GM19099 (cell line): ENCODE results near the gene OBSL1.
A peak's percentile ranks its signal among the peaks of the same experiment; 100 is the strongest.

Source experiments
- POLR2A ChIP-seq: IDR thresholded peaks from 3 replicates; pipeline ENCODE4 v1.6.1; 2011; ENCODE audit warnings: low read depth; ENCODE audit not compliant: insufficient read length; ENCODE audit errors: extremely low read depth

The OBSL1 gene

DNA sequence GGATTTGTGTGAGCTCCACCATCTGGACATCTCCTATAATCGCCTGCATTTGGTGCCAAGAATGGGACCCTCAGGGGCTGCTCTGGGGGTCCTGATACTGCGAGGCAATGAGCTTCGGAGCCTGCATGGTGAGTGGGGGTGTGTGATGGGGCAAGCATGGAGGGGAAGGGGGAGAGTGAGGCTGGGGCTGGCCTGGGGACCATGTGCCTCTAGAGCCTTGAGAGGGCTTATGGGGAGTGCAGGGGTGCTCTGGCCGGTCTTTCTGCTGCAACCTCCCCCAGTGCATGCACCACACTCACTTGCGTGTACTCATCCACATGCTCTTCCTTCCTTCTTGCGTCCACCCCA, 34.2 kb upstream of the OBSL1 start:
- no peak for TF ChIP-seq POLR2A

DNA sequence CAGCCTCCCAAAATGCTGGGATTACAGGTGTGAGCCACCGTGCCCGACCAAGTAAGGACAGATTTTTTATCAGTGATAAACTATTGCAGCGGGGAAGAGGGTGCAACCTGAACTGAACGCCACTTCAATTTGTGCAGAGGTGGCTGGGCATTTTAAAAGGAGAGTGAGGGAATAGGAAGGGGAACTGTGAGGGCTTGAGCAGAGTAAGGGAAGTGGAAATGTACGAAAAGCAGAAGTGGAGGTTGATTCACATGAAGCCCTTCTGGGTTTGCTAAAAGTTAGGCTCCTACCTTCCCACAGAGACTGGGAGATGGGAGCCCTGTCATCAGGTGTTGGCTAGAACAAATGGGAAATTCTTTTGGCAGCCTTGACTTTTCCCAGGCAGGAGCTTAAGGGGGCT, 32.4 kb upstream of the OBSL1 start:
- no peak for TF ChIP-seq POLR2A

DNA sequence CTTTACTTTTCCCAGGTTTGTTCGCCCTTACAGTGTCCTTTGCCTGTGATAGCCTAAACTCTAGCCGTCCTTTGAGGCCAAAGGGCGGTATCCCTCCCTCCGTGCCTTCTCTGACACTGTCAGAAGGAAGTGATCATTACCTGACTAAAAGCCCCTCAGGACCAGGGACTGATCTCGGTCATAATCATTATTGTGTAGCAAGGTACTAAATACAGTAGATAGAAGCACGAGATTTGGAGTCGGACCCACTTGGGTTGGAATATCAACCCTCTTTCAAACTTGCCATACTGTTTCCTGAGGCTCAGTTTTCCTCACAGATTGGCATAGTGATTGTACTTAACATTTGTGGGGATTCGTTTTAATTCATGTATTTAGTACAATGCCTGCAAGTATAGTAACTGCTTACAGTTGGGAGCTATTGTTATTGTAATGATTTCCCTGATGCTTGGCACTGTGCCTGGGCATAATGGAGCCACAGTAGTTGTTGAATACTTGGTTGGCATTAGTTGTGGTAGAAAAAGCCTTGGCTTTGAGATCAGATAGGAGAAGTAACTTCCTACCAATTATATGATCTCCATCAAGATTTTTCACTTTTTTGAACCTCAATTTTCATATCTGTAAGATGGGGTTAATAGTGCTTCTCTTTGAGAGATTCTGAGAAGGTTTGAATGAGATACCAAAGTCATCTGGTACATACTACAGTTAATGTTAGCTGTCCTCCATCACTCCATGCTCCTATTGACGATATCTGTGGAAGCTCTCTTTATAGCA, 27.2 kb upstream of the OBSL1 start:
- no peak for TF ChIP-seq POLR2A

DNA sequence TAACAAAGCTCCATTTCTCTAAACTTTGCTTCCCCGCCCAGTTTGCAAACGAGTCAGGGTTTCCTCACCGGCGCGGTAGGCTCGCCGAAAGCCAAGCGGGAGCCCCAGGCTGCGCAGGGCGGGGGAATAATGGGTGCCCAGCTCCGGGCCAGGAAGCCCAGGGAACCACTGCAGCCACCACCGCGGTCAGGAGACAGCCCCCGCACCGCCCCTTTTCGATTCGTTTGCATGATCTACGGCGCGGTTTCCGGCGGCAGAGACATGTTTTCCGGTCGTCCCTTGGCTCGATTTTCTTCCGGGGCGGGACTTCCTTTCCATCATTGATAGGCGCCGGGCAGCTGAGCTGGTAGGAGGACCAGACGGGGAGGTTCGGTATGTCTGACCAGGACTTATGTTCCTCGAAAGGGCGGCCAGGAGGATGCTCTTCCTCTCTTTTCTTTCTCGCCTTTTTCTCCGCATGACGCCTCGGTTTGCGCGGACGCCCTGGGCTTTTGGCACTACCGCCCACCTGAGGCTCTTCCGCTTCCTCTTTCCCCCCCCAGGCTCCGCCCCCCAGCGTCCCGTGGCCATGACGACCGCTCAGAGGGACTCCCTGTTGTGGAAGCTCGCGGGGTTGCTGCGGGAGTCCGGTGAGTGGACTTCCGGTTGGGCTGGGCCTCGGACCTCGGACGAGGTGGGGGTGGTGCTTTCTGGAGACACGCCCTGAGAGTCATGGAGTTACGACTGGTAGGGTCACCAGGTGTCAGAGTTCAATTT, 26.4 kb upstream of the OBSL1 start, which contains the start of gene STK11IP:
TSS of gene STK11IP (plus strand) at position 306 of the 756 bp plus-strand sequence. CDS start at position 569, 263 bp downstream.
- peak; percentile 96 for TF ChIP-seq POLR2A

DNA sequence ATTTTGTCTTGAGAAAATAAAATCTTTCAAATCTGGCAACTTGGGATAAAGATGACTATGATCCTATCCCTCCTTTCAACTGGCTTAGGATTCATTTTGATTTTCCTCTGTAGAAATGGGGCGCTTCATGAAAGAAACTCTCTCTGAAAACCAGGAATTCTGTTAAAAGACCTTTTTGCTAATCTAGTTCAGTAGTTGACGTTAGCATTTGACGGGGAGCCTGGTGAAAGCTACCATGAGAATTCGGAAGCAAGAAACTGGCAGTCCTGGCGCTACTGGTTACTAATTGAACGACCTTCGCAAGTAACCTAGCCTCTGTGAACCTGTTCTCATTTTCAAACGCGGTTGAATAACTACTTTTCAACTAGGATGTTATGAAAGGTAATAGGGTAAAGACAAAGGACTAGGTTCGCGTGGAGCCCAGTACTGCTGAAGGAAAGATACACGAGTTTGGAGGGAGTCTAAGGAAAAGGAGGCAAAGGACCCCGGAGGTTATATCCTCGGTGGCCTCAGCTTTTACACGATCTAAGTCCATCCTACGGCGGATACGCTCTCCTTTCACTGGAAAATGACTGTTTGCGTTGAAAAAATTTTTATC, 25.7 kb upstream of the OBSL1 start:
- TF ChIP-seq POLR2A: no peak

DNA sequence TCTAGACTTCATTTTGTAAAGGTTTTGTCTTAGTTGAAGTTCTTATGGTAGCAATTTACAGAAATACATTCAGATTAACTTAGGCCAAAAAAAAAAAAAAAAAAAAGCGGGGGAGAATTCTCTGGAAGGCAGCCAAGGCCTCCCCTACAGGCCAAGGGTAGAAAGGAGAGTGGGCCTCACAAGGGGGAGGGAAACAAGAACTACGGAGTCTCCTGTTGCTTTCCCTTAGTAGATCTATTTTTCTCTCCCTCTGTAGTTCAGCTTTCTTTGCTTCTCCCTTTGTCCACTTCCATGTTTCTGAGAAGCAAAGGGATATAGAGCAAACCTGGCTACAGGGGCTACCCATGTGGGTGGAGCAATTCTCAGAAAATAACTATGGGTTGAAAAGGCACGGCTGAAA, 23.9 kb upstream of the OBSL1 start:
- no peak for TF ChIP-seq POLR2A

DNA sequence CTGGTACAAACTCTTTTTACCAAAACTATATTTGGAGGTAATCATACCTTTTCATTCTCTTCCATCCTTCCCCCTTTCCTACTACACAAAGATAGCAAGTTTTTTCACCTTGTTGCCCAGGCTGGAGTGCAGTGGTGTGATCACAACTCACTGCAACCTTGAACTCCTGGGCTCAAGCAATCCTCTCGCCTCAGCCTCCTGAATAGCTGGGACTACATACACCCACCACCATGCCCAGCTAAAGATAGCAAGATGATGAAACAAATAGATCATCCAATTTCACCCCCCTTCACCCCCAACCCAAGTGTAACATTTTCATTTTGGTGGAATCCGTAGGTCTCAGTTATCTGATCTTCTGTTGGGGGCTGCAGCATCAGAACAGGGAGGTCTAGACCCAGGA, 21.8 kb upstream of the OBSL1 start:
- no peak for TF ChIP-seq POLR2A

DNA sequence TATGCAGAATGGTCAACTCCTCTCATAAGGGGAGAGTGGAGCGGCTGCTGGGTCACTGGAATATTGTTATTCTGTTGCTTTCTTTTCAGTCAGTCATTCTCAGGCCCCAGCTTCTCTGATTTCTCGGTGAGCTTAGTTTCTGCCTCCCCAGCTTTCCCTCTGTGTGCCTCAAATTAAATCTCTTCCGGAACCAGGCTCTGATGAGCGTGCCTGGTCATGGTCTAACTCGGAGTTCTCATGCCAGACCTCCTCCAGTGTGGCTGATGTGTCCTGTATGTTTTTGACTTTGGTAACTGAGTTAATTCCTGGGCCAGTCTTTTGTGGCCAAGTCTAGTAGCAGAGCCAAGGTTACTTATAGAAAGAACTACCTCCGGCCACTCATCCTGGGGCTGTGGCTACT, 21.4 kb upstream of the OBSL1 start:
- TF ChIP-seq POLR2A: no peak

DNA sequence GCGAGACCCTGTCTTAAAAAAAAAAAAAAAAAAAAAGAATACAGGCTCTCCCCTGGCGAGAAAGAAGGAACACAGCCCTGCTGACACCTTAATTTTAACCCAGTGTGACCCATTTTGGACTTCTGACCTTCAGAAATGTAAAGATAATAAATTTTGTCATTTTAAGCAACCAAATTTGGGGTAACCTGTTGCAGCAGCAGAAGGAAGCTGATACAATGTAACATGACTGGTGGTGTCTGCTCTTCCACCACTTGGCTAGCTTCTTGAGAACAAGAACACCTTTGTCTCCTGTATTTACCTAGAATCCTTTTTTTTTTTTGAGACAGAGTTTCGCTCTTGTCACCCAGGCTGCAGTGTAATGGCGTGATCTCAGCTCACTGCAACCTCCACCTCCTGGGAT, 19.8 kb upstream of the OBSL1 start:
- TF ChIP-seq POLR2A: no peak

DNA sequence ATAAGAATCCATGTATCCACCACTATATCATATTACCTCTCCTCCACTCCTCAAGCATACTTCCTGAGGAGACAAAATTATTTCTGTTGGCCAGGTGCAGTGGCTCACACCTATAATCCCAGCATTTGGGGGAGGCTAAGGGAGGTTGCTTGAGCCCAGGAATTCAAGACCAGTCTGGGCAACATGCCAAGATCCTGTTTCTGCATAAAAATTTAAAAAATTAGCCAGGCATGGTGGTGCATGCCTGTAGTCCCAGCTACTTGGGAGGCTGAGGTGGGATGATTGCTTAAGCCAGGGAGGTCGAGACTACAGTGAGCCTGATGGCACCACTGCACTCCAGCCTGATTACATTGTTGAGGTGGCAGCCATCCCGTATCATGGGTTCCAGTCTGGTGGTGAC, 10.0 kb upstream of the OBSL1 start:
- TF ChIP-seq POLR2A: no peak

DNA sequence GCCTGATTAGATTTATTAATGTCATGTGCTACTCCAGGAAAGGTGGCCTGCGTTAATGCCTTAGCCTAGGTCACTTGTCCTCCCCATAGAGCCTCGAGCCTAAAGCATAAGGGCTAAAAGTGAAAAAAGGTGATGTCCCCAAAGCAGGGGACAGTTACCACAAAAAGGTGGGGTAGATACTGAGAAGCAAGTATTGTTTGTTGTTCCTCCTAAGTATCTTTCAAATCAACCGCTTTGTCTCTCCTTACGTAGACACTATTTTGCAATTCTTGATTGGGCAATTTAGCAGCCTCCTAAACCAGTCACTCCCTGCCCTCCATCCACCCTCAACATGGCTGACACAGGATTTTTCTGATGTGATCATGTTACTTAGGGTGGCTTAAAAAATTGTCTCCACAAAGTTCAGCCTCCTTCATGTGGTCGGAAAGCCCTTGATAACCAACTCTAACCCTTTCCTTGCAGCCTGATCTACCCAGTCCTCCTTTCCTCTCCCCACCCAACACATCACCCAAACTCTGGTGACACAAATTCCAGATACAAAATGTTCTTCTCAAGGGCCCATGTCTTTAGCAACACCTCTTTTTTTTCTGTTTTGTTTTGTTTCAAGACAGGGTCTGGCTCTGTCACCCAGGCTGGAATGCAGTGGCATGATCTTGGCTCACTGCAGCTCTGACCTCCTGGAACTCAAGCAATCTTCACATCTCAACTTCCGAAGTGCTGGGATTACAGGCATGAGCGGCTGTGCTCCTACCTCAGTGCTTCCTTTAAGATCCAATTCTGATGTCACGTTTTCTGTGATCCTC, 7.7 kb upstream of the OBSL1 start:
- TF ChIP-seq POLR2A: no peak

DNA sequence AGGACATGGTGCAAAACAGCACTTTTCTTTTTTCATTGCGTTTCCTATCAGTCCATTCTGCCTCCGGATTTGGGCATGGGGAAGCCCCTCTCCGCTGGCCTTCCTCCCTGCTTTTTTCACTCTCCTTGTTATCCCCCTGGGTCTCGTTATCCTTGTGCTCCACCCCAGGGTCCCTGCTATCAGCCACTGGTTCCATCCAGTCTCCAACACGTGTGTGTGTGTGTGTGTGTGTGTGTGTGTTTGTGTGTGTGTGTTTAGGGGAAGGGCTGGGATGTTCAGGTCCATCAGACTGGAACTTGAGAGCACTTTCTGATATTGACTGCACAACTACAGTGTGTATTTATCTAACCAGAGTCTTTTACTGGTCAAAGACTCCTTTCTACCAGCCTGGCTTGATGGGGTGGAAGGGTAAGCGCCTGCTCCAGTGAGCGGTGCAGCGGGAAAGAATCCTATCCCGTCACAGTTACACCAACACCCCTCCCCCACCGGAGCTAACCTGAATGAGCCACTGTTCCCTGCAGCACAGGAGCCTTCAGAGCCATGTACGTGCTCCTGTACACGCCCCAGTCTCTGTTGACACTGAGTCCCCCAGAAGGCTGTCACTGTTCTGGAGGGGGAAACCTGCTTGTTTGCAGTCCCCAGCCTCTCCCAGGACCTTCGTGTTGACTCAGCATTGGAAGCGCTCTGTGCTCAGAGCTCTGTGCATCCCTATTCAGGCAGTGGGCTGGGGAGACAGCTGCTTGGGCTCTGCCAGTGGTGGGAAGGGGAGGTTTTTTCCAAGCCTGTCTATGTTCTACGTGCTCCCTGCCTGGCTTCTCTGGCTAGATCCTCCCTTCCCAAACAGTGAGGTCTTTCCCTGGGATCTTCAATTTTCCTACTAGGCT, 5.4 kb upstream of the OBSL1 start:
- no peak for TF ChIP-seq POLR2A

DNA sequence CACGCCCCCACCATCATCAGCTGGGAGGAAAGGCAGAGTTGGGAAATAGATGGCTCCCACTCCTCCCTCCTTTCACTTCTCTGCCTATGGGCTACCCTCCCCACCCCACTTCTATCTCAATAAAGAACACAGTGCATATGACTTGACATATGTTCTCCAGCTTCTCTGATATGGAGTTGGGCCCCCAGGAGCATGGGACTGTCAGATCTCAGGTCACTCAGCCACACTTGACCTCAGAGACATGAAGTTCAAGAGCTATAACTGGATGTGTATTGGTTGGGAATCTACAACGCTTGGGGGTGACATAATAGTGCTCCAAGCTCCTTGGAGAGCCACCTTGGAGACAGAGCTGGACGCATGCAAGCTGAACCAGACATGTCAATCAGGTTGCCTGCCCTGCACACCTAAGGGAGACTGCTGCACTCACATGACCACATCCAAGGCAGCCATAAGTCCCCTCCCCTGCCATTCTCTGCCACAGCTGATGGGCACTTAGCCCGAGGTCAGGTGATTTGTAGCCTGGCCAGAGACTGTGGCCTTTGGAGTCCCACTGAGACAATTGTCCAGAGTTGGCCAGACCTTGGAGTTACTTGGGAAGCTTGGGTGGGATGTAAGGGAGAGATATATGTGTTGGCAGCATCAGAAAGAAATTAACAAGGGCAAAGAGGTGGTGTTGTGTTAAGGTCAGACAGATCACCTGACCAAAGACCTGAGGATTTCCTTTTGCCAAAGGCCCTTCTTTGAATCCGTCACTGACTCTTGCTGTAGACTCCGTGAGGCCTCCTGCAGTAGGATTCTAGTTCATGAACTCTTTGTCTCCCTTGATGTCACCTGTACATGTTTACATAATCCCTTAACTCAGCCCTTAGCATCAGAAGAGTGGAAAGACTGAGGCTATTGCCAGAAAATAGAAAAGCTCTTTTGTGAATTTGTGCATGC, 4.5 kb upstream of the OBSL1 start:
- TF ChIP-seq POLR2A: no peak
